Left ventricle myocardium inferior (tissue), 1 donor: ENCODE results near the gene FHIT. TPM values are rescaled to one million over a fixed set of nuclear protein-coding genes. Genes with fewer than 3 reads are reported as not detected.

Source experiments
- DNase-seq: peaks from one replicate; pipeline ENCODE4 v3.0.0-alpha.2; 2020
- H3K27ac ChIP-seq: fragments of 200-600 bp; replicated peaks from 2 replicates; pipeline ENCODE4 v1.8.0; 2021
- H3K27me3 ChIP-seq: fragments of 200-600 bp; 2 replicates; pipeline ENCODE4 v1.8.0; 2021; ENCODE audit warnings: low read depth
- H3K36me3 ChIP-seq: fragments of 200-600 bp; 2 replicates; pipeline ENCODE4 v1.8.0; 2021
- H3K4me1 ChIP-seq: fragments of 200-600 bp; 2 replicates; pipeline ENCODE4 v1.8.0; 2021
- H3K4me3 ChIP-seq: fragments of 200-600 bp; 2 replicates; pipeline ENCODE4 v1.8.0; 2021; ENCODE audit warnings: mild to moderate bottlenecking, moderate library complexity
- H3K9me3 ChIP-seq: fragments of 200-600 bp; replicated peaks from 2 replicates; pipeline ENCODE4 v1.8.0; 2021
- intact Hi-C: fragments of 100-400 bp; cut with micrococcal nuclease; formaldehyde crosslinking; loops from one replicate; pipeline ENCODE4 v1.11.0; 2022
- total RNA-seq: library from RNA; stranded (reverse); fragmentation: NEBNext Ultra II Directional; extraction: Animal tissue kit (Norgen Biotek cat#: 25700); gene quantifications from one replicate; pipeline ENCODE4 v1.2.1, GENCODE V29; 2021
- TF ChIP-seq, protein P1 (sequence below): fragments of 200-600 bp; IDR thresholded peaks from 2 replicates; pipeline ENCODE4 v1.8.0; 2021; ENCODE audit warnings: antibody characterized with exemption, mild to moderate bottlenecking, borderline replicate concordance
- donor health status: DM: no; HTN: yes; CAD: no; lungs with severe emphysema.

FHIT gene
- total RNA-seq, 1 donor from 2014 or later = 16.0 TPM

DNA sequence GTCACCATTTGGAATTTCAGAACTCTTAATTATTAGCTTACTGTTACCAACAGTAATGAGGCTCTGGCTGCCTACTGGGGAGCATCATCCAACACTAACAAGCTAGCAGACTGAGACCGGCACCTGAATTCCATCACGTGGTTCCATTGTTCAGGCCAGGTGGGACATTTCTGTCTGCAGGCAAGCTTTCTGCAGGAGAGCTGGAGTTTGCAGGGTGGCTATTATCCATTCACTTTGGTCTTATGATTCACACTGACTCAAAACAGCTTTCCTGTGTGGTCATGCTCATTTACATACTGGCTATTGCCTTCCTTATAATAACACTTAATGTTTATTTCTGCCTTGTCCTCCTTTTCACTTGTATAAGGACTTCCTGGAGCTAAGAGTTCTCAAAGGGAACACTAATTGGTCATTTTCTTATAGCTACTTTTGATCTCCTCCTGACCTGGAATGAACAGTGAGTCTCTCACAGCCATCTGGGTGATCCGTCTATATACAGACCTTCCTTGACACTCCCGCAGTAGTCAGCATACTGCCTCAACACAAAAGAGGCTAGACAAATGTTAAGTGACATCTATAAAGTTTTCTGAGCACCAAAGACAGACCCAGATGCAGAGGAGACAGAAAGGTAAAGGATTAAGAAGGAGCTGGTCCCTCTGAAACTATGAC is 695.4 kb downstream of the FHIT start:
- TF ChIP-seq, protein P1, sequence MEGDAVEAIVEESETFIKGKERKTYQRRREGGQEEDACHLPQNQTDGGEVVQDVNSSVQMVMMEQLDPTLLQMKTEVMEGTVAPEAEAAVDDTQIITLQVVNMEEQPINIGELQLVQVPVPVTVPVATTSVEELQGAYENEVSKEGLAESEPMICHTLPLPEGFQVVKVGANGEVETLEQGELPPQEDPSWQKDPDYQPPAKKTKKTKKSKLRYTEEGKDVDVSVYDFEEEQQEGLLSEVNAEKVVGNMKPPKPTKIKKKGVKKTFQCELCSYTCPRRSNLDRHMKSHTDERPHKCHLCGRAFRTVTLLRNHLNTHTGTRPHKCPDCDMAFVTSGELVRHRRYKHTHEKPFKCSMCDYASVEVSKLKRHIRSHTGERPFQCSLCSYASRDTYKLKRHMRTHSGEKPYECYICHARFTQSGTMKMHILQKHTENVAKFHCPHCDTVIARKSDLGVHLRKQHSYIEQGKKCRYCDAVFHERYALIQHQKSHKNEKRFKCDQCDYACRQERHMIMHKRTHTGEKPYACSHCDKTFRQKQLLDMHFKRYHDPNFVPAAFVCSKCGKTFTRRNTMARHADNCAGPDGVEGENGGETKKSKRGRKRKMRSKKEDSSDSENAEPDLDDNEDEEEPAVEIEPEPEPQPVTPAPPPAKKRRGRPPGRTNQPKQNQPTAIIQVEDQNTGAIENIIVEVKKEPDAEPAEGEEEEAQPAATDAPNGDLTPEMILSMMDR = no peak
- Histone ChIP-seq H3K27ac (no peak overlapping the region), H3K27me3 (no peaks in the 10 kb centered on the region), H3K36me3 (no peaks in the 10 kb centered on the region), H3K4me3 (no peak overlapping the region), H3K9me3 (no peaks in the 10 kb centered on the region), H3K4me1 (no peaks in the 10 kb centered on the region)
- DNase-seq = no peak
- intact Hi-C loops = no loop called here

DNA sequence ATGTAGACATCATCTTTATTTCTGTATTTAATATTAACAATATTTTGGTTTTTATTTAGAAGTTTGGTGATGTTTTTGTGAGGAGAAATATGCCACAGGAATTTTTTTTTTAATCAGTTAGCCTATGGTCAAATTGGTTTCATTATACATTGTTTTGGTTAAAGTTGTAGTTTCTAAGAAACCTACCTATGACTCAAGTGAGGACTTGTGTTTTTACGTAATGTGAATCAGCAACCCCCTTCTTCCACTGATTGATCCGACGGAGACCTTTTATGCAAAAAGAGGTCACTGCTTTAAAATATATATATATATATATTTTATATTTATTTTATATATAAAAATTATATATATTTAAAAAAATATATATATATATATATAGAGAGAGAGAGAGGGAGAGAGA is 698.1 kb downstream of the FHIT start:
- H3K4me3 ChIP-seq = no peak overlapping the region
- H3K27me3 ChIP-seq = no peaks in the 10 kb centered on the region
- no peaks in the 10 kb centered on the region for H3K4me1 ChIP-seq
- H3K36me3 ChIP-seq = no peaks in the 10 kb centered on the region
- H3K27ac ChIP-seq = no peak overlapping the region
- H3K9me3 ChIP-seq = no peaks in the 10 kb centered on the region
- intact Hi-C loops = no loop called here
- TF ChIP-seq, protein P1 = no peak
- DNase-seq = no peak

DNA sequence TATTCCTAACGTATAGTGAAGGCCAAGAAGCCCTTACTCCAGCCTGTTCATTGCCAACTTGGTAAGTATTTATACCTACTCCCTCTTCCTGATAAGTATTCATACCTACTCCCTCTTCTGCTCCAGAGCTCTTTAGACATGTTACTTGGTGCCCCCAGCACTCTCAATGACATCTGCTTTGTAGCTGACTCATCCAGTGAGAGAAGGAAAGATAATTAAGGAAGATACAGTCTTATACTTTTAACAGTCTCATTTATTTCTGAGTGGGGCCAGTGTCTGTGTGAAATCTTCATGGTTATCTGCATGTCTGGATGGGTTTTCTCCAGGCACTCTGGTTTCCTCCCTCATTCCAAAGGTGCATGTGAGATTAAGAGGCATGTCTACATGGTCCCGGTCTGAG is 698.7 kb downstream of the FHIT start:
- Histone ChIP-seq H3K4me3 (no peak overlapping the region), H3K4me1 (no peaks in the 10 kb centered on the region), H3K27me3 (no peaks in the 10 kb centered on the region), H3K9me3 (no peaks in the 10 kb centered on the region), H3K27ac (no peak overlapping the region), H3K36me3 (no peaks in the 10 kb centered on the region)
- intact Hi-C loops = no loop called here
- TF ChIP-seq, protein P1 = no peak
- DNase-seq = no peak

DNA sequence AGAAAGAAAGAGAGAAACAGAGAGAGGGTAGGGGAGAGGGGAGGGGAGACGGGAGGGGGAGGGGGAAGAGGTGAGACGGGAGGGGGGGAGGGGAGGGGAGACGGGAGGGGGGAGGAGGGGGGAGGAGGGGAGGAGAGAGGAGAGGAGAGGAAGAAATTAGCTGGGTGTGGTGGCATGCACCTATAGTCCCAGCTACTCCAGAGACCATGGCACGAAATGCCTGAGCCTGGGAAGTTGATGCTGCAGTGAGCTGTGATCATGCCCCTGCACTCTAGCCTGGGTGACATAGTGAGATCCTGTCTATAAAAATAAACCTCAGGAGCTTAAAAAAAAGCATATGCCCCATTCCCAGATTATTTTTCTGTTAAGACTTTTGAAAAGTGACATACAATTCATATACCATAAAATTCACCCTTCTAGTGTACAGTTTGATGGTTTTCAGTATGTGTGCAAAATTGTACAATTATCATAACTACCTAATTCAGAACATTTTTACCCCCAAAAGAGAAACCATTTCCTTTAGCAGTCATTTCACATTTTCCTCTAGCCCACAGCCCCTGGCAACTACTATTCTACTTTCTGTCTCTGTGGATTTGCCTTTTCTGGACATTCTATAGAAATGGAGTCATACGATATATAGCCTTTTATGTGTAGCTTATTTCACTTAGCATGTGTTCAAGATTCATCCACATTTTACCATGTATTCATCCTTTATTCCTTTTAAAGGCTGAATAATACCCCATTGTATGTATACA is 699.6 kb downstream of the FHIT start:
- H3K4me3 ChIP-seq = no peak overlapping the region
- intact Hi-C loops = no loop called here
- no peaks in the 10 kb centered on the region for H3K27me3 ChIP-seq
- H3K9me3 ChIP-seq = no peaks in the 10 kb centered on the region
- H3K4me1 ChIP-seq = no peaks in the 10 kb centered on the region
- no peak overlapping the region for H3K27ac ChIP-seq
- no peaks in the 10 kb centered on the region for H3K36me3 ChIP-seq
- no peak for DNase-seq
- TF ChIP-seq, protein P1 = no peak

DNA sequence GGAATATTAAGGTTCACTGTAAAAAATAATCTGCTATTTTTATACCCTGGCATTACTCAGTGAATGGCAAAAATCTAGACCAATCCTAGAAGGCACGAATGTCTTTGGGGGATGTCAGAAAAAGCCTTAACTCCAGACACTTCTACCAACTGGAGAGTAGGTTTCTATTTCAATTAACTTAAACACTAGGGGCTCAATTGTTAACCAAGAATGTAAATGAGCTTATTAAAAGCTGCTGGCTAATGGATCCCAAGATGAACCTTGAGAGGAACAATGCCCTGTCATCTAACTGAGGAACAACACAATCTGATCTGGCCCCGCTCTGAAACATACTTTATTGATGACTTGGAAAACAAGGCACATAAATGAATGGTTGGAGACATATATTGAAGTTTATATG is 701.4 kb downstream of the FHIT start:
- Histone ChIP-seq H3K27ac (no peak overlapping the region), H3K27me3 (no peaks in the 10 kb centered on the region), H3K36me3 (no peaks in the 10 kb centered on the region), H3K4me1 (no peaks in the 10 kb centered on the region), H3K4me3 (no peak overlapping the region), H3K9me3 (no peaks in the 10 kb centered on the region)
- TF ChIP-seq, protein P1 = no peak
- intact Hi-C loops = no loop called here
- DNase-seq = no peak
